WTC11 (cell line): Measurements from ENCODE around the gene CLCN4. TPM values are rescaled to one million over a fixed set of nuclear protein-coding genes. Genes with fewer than 3 reads are reported as not detected.

Source experiments
- ATAC-seq: fragments of 200-7000 bp; cut with Tn5 transposase; 2 replicates; pipeline ENCODE4 v1.10.0; 2021; ENCODE audit warnings: mild to moderate bottlenecking, moderate library complexity
- CTCF ChIA-PET: fragments of 300-600 bp; sonication (Branson Sonifier 250); formaldehyde crosslinking; loops from one replicate; lab custom pipeline; 2021; ENCODE audit warnings: antibody characterized with exemption; lab: Charles Lee
- POLR2A ChIA-PET: fragments of 350-600 bp; sonication (Branson Sonifier 250); formaldehyde crosslinking; loops from one replicate; lab custom pipeline; 2021; ENCODE audit warnings: antibody characterized with exemption; lab: Charles Lee
- DNase-seq: peaks from one replicate; pipeline ENCODE4 v3.0.0; 2021; ENCODE audit warnings: low spot score
- H3K27ac Mint-ChIP-seq: 2 replicates; pipeline ENCODE4 v1.8.0; 2021; ENCODE audit warnings: mixed read lengths
- H3K27me3 Mint-ChIP-seq: 2 replicates; pipeline ENCODE4 v1.8.0; 2021; ENCODE audit warnings: low read depth, mild to moderate bottlenecking, moderate library complexity, mixed read lengths
- H3K36me3 Mint-ChIP-seq: 2 replicates; pipeline ENCODE4 v1.8.0; 2021; ENCODE audit warnings: mixed read lengths
- H3K4me1 Mint-ChIP-seq: 2 replicates; pipeline ENCODE4 v1.8.0; 2022; ENCODE audit warnings: mixed read lengths
- H3K4me3 Mint-ChIP-seq: 2 replicates; pipeline ENCODE4 v1.8.0; 2021; ENCODE audit warnings: mild to moderate bottlenecking, moderate library complexity, mixed read lengths
- H3K9me3 Mint-ChIP-seq: 2 replicates; pipeline ENCODE4 v1.8.0; 2021; ENCODE audit warnings: mixed read lengths
- FOXK1 ChIP-seq: sonication (generic); formaldehyde crosslinking; IDR thresholded peaks from 2 replicates; pipeline ENCODE4 v1.8.0; 2022; ENCODE audit warnings: mild to moderate bottlenecking, moderate library complexity, missing genetic modification reagents
- NFYB ChIP-seq: sonication (generic); formaldehyde crosslinking; conservative IDR thresholded peaks from 2 replicates; pipeline ENCODE4 v1.8.0; 2022; ENCODE audit warnings: low read depth, missing genetic modification reagents
- OVOL2 ChIP-seq: fragments of 250-450 bp; sonication (Bioruptor Pico); IDR thresholded peaks from 2 replicates; pipeline ENCODE4 v1.9.0; 2021; ENCODE audit warnings: mild to moderate bottlenecking, borderline replicate concordance
- RORB ChIP-seq: fragments of 250-450 bp; sonication (Bioruptor Pico); IDR thresholded peaks from 2 replicates; pipeline ENCODE4 v1.9.0; 2021; ENCODE audit warnings: mild to moderate bottlenecking
- SOX15 ChIP-seq: fragments of 250-450 bp; sonication (Bioruptor Pico); IDR thresholded peaks from 2 replicates; pipeline ENCODE4 v1.9.0; 2021; ENCODE audit warnings: mild to moderate bottlenecking
- TEAD4 ChIP-seq: sonication (generic); formaldehyde crosslinking; IDR thresholded peaks from 2 replicates; pipeline ENCODE4 v1.8.0; 2022; ENCODE audit warnings: mild to moderate bottlenecking, missing genetic modification reagents
- TP53 ChIP-seq: sonication (generic); formaldehyde crosslinking; IDR thresholded peaks from 2 replicates; pipeline ENCODE4 v1.8.1; 2023; ENCODE audit warnings: mild to moderate bottlenecking, missing genetic modification reagents
- ZNF416 ChIP-seq: fragments of 250-450 bp; sonication (Bioruptor Pico); IDR thresholded peaks from 2 replicates; pipeline ENCODE4 v1.9.0; 2021; ENCODE audit warnings: mild to moderate bottlenecking, inconsistent platforms
- total RNA-seq: library from RNA; stranded (reverse); gene quantifications from 3 replicates; pipeline ENCODE4 v1.2.3, GENCODE V29; 2021
- TF ChIP-seq, protein P1 (sequence below): fragments of 250-450 bp; sonication (Bioruptor Pico); IDR thresholded peaks from 2 replicates; pipeline ENCODE4 v1.9.0; 2021; ENCODE audit warnings: moderate library complexity, mild to moderate bottlenecking, inconsistent platforms, borderline replicate concordance
- TF ChIP-seq, protein P2 (sequence below): sonication (generic); formaldehyde crosslinking; IDR thresholded peaks from 2 replicates; pipeline ENCODE4 v1.8.1; 2022; ENCODE audit warnings: missing genetic modification reagents, borderline replicate concordance
- TF ChIP-seq, protein P3 (sequence below): sonication (generic); formaldehyde crosslinking; IDR thresholded peaks from 2 replicates; pipeline ENCODE4 v1.8.1; 2023; ENCODE audit warnings: mild to moderate bottlenecking, moderate library complexity, missing genetic modification reagents
- TF ChIP-seq, protein P4 (sequence below): sonication (generic); formaldehyde crosslinking; conservative IDR thresholded peaks from 2 replicates; pipeline ENCODE4 v1.8.1; 2022; ENCODE audit warnings: mild to moderate bottlenecking, missing genetic modification reagents
- TF ChIP-seq, protein P5 (sequence below): sonication (generic); formaldehyde crosslinking; IDR thresholded peaks from 2 replicates; pipeline ENCODE4 v1.8.1; 2022; ENCODE audit warnings: low read depth, mild to moderate bottlenecking, moderate library complexity, missing genetic modification reagents, borderline replicate concordance
- TF ChIP-seq, protein P6 (sequence below): fragments of 250-450 bp; sonication (Bioruptor Pico); conservative IDR thresholded peaks from 2 replicates; pipeline ENCODE4 v1.9.0; 2021; ENCODE audit warnings: mild to moderate bottlenecking
- TF ChIP-seq, protein P7 (sequence below): sonication (generic); formaldehyde crosslinking; IDR thresholded peaks from 2 replicates; pipeline ENCODE4 v1.8.1; 2023; ENCODE audit warnings: mild to moderate bottlenecking, missing genetic modification reagents
- TF ChIP-seq, protein P8 (sequence below): sonication (generic); formaldehyde crosslinking; IDR thresholded peaks from 2 replicates; pipeline ENCODE4 v1.8.0; 2022; ENCODE audit warnings: mild to moderate bottlenecking, missing genetic modification reagents

Gene CLCN4
- total RNA-seq, 1 experiment from 2014 or later, result 8.9 TPM

DNA sequence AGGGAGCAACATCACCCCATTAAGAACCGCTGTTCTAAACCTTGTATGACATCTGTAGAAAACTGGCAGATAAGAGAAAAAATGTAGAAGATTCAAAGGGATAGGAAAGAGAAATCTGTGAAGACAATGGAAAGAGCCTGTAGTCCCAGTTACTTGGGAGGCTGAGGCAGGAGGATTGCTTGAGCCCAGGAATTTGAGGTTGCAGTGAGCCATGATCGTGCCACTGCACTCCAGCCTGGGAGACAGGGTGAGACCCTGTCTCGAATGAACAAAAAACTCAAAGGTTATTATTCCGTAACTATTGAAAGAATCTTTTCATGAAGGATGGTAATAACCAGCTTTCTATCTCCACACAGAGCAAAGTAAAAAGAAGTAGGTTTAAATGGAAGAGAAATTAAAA is 1.6 kb upstream of the CLCN4 start (continued):
- TF ChIP-seq NFYB (CRISPR knock-in tag) (no peak), TP53 (no peak), SOX15 (CRISPR knock-in tag) (no peak), ZNF416 (CRISPR knock-in tag) (no peak), TEAD4 (CRISPR knock-in tag) (no peak)
- TF ChIP-seq, protein P1, sequence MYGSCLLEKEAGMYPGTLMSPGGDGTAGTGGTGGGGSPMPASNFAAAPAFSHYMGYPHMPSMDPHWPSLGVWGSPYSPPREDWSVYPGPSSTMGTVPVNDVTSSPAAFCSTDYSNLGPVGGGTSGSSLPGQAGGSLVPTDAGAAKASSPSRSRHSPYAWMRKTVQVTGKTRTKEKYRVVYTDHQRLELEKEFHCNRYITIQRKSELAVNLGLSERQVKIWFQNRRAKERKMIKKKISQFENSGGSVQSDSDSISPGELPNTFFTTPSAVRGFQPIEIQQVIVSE (CRISPR knock-in tag), result no peak
- TF ChIP-seq, protein P2, sequence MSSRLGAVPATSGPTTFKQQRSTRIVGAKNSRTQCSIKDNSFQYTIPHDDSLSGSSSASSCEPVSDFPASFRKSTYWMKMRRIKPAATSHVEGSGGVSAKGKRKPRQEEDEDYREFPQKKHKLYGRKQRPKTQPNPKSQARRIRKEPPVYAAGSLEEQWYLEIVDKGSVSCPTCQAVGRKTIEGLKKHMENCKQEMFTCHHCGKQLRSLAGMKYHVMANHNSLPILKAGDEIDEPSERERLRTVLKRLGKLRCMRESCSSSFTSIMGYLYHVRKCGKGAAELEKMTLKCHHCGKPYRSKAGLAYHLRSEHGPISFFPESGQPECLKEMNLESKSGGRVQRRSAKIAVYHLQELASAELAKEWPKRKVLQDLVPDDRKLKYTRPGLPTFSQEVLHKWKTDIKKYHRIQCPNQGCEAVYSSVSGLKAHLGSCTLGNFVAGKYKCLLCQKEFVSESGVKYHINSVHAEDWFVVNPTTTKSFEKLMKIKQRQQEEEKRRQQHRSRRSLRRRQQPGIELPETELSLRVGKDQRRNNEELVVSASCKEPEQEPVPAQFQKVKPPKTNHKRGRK, result no peak
- TF ChIP-seq, protein P3, sequence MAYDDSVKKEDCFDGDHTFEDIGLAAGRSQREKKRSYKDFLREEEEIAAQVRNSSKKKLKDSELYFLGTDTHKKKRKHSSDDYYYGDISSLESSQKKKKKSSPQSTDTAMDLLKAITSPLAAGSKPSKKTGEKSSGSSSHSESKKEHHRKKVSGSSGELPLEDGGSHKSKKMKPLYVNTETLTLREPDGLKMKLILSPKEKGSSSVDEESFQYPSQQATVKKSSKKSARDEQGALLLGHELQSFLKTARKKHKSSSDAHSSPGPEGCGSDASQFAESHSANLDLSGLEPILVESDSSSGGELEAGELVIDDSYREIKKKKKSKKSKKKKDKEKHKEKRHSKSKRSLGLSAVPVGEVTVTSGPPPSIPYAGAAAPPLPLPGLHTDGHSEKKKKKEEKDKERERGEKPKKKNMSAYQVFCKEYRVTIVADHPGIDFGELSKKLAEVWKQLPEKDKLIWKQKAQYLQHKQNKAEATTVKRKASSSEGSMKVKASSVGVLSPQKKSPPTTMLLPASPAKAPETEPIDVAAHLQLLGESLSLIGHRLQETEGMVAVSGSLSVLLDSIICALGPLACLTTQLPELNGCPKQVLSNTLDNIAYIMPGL (CRISPR knock-in tag), result no peak
- TF ChIP-seq, protein P4, sequence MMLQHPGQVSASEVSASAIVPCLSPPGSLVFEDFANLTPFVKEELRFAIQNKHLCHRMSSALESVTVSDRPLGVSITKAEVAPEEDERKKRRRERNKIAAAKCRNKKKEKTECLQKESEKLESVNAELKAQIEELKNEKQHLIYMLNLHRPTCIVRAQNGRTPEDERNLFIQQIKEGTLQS (CRISPR knock-in tag), result no peak

DNA sequence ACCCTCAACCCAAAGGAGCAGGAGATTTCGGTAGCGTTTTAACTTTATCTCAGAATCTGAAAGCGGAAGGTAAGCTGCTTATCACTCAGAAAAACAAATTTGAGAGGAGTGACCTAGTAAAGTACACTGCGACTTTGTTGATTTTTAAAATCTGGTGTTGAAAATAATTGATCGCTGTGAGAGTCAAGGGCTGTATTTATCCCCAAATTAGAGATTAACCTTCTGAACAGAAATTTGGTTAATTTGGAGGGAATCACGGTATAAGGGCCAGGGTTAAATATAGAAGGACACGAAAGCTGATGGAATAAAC is 212 bp downstream of the CLCN4 start:
- POLR2A ChIA-PET, result interaction anchor here (1.5 kb wide), 1 partner anchor 17 kb away, joined by 4 read pairs; no protein-coding TSS in a partner anchor
- TF ChIP-seq, protein P5, sequence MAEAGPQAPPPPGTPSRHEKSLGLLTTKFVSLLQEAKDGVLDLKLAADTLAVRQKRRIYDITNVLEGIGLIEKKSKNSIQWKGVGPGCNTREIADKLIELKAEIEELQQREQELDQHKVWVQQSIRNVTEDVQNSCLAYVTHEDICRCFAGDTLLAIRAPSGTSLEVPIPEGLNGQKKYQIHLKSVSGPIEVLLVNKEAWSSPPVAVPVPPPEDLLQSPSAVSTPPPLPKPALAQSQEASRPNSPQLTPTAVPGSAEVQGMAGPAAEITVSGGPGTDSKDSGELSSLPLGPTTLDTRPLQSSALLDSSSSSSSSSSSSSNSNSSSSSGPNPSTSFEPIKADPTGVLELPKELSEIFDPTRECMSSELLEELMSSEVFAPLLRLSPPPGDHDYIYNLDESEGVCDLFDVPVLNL (CRISPR knock-in tag), result no peak
- TF ChIP-seq, protein P2, result no peak
- TF ChIP-seq FOXK1 (no peak), RORB (CRISPR knock-in tag) (no peak), OVOL2 (CRISPR knock-in tag) (no peak)
- TF ChIP-seq, protein P6, sequence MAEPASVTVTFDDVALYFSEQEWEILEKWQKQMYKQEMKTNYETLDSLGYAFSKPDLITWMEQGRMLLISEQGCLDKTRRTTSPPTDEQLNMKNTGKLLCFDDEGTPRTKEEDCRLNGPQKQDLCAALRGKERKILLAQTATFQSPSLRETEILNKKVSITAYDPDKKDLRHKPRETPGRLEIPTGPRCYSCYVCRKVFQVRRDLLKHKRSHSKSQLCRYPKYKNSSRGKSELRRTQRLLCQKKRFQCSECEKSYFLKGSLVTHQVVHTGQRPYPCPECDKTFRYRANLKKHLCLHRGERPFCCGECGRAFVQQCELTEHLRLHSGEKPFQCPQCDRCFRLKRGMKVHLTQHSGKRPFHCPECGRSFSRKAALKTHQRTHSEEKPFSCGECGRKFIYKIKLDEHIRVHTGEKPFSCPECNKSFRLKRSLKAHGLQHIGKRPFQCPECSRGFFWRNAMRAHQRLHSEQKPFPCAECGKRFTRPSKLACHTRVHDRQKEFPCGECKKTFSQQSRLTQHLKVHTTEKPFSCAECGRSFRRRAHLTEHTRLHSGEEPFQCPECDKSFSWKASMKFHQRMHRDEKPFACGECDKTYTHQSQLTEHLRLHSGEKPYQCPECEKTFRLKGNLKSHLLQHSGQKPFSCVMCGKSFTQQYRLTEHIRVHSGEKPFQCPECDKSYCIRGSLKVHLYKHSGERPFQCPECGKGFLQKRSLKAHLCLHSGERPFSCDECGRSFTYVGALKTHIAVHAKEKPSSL, result no peak
- TF ChIP-seq, protein P7, sequence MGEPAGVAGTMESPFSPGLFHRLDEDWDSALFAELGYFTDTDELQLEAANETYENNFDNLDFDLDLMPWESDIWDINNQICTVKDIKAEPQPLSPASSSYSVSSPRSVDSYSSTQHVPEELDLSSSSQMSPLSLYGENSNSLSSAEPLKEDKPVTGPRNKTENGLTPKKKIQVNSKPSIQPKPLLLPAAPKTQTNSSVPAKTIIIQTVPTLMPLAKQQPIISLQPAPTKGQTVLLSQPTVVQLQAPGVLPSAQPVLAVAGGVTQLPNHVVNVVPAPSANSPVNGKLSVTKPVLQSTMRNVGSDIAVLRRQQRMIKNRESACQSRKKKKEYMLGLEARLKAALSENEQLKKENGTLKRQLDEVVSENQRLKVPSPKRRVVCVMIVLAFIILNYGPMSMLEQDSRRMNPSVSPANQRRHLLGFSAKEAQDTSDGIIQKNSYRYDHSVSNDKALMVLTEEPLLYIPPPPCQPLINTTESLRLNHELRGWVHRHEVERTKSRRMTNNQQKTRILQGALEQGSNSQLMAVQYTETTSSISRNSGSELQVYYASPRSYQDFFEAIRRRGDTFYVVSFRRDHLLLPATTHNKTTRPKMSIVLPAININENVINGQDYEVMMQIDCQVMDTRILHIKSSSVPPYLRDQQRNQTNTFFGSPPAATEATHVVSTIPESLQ, result no peak
- TF ChIP-seq, protein P4 (CRISPR knock-in tag), result no peak
- TF ChIP-seq, protein P8, sequence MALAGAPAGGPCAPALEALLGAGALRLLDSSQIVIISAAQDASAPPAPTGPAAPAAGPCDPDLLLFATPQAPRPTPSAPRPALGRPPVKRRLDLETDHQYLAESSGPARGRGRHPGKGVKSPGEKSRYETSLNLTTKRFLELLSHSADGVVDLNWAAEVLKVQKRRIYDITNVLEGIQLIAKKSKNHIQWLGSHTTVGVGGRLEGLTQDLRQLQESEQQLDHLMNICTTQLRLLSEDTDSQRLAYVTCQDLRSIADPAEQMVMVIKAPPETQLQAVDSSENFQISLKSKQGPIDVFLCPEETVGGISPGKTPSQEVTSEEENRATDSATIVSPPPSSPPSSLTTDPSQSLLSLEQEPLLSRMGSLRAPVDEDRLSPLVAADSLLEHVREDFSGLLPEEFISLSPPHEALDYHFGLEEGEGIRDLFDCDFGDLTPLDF (CRISPR knock-in tag), result no peak
- TF ChIP-seq, all 79 proteins: peak for 0
- CTCF ChIA-PET, result interaction anchor here (1.0 kb wide), 1 partner anchor 37 kb away, joined by 3 read pairs; no protein-coding TSS in a partner anchor
- no peak for DNase-seq
- ATAC-seq, result no peak
- no peaks in the 10 kb centered on the region for H3K36me3 Mint-ChIP-seq
- H3K9me3 Mint-ChIP-seq, result no peaks in the 10 kb centered on the region
- peaks cover 31% of the 10 kb centered on the region for H3K4me1 Mint-ChIP-seq
- no peaks in the 10 kb centered on the region for H3K27me3 Mint-ChIP-seq
- peak overlapping the region; percentile 83 for H3K27ac Mint-ChIP-seq
- peak overlapping the region; percentile 64 for H3K4me3 Mint-ChIP-seq
